ENCODE data around the gene ADNP.

The ADNP gene

GRCh38 chr20:50969912-50970311 lies 38.7 kb upstream of the ADNP start:
- H2AK5ac ChIP-seq (ENCODE audit: low read length) = no peak overlapping the region
- no peak overlapping the region for H3K23ac ChIP-seq (ENCODE audit: low read length)
- WGBS (ENCODE audit: extremely low coverage, insufficient coverage, low lambda C conversion rate) = no CpG with 5 or more reads among the region's 8 CpGs
- H3K27ac ChIP-seq (ENCODE audit: low read depth, low read length) = no peak overlapping the region
- no peak overlapping the region for H3K56ac ChIP-seq (ENCODE audit: low read length)
- no peaks in the 10 kb centered on the region for H3K27me3 ChIP-seq (ENCODE audit: insufficient read depth, low read length, poor library complexity)
- no peak overlapping the region for H4K5ac ChIP-seq (ENCODE audit: low read length)
- no peak overlapping the region for H3K4me3 ChIP-seq (ENCODE audit: low read length)
- no peaks in the 10 kb centered on the region for H3K4me1 ChIP-seq (ENCODE audit: control insufficient read depth, low read depth, low read length)
- H3K18ac ChIP-seq (ENCODE audit: low read length) = no peak overlapping the region
- no peak overlapping the region for H4K8ac ChIP-seq (ENCODE audit: low read depth, low read length)
- no peaks in the 10 kb centered on the region for H3K79me2 ChIP-seq (ENCODE audit: control insufficient read depth, insufficient read depth, low read length)
- no peak for DNase-seq
- no peak overlapping the region for H2BK5ac ChIP-seq (ENCODE audit: low read length)
- H3K36me3 ChIP-seq (ENCODE audit: control insufficient read depth, insufficient read depth, low read length) = no peaks in the 10 kb centered on the region
- no peak overlapping the region for H2BK15ac ChIP-seq (replicated peaks; ENCODE audit: low read depth)
- no peak overlapping the region for H3K9ac ChIP-seq (ENCODE audit: low read length)
- no peak overlapping the region for H3K4ac ChIP-seq (ENCODE audit: low read depth, low read length)
- no peak overlapping the region for H3K4me2 ChIP-seq (ENCODE audit: low read length)
- H3K79me1 ChIP-seq (ENCODE audit: low read length) = no peaks in the 10 kb centered on the region
- H2BK120ac ChIP-seq (ENCODE audit: low read depth, low read length) = no peak overlapping the region

- WGBS (ENCODE audit: extremely low coverage, insufficient coverage, low lambda C conversion rate) = no CpG with 5 or more reads among the region's 5 CpGs
- Histone ChIP-seq H3K79me2 (ENCODE audit: control insufficient read depth, insufficient read depth, low read length) (no peaks in the 10 kb centered on the region), H3K27ac (ENCODE audit: low read depth, low read length) (no peak overlapping the region), H3K23ac (ENCODE audit: low read length) (no peak overlapping the region), H3K79me1 (ENCODE audit: low read length) (no peaks in the 10 kb centered on the region), H3K27me3 (ENCODE audit: insufficient read depth, low read length, poor library complexity) (no peaks in the 10 kb centered on the region), H3K4me3 (ENCODE audit: low read length) (no peak overlapping the region), H2AK5ac (ENCODE audit: low read length) (no peak overlapping the region), H3K36me3 (ENCODE audit: control insufficient read depth, insufficient read depth, low read length) (no peaks in the 10 kb centered on the region), H3K9ac (ENCODE audit: low read length) (no peak overlapping the region), H3K4me1 (ENCODE audit: control insufficient read depth, low read depth, low read length) (no peaks in the 10 kb centered on the region), H3K4ac (ENCODE audit: low read depth, low read length) (no peak overlapping the region), H4K5ac (ENCODE audit: low read length) (no peak overlapping the region), H3K4me2 (ENCODE audit: low read length) (no peak overlapping the region), H2BK120ac (ENCODE audit: low read depth, low read length) (no peak overlapping the region), H2BK5ac (ENCODE audit: low read length) (no peak overlapping the region), H2BK15ac (replicated peaks; ENCODE audit: low read depth) (no peak overlapping the region), H3K56ac (ENCODE audit: low read length) (no peak overlapping the region), H3K18ac (ENCODE audit: low read length) (no peak overlapping the region), H4K8ac (ENCODE audit: low read depth, low read length) (no peak overlapping the region)
- no peak for DNase-seq
Observed at GRCh38 chr20:50969435-50969834, 38.2 kb upstream of the ADNP start.

GRCh38 chr20:50968289-50968688 lies 37.1 kb upstream of the ADNP start:
- H2BK15ac ChIP-seq (replicated peaks; ENCODE audit: low read depth) = no peak overlapping the region
- H3K79me1 ChIP-seq (ENCODE audit: low read length) = no peaks in the 10 kb centered on the region
- no peak overlapping the region for H3K23ac ChIP-seq (ENCODE audit: low read length)
- no peak for DNase-seq
- H3K4me3 ChIP-seq (ENCODE audit: low read length) = no peak overlapping the region
- H3K79me2 ChIP-seq (ENCODE audit: control insufficient read depth, insufficient read depth, low read length) = no peaks in the 10 kb centered on the region
- no peak overlapping the region for H3K18ac ChIP-seq (ENCODE audit: low read length)
- no peak overlapping the region for H3K27ac ChIP-seq (ENCODE audit: low read depth, low read length)
- no peak overlapping the region for H2BK120ac ChIP-seq (ENCODE audit: low read depth, low read length)
- H3K27me3 ChIP-seq (ENCODE audit: insufficient read depth, low read length, poor library complexity) = no peaks in the 10 kb centered on the region
- no peaks in the 10 kb centered on the region for H3K36me3 ChIP-seq (ENCODE audit: control insufficient read depth, insufficient read depth, low read length)
- H3K56ac ChIP-seq (ENCODE audit: low read length) = no peak overlapping the region
- no peak overlapping the region for H3K9ac ChIP-seq (ENCODE audit: low read length)
- no peak overlapping the region for H3K4me2 ChIP-seq (ENCODE audit: low read length)
- no CpG with 5 or more reads among the region's 9 CpGs for WGBS (ENCODE audit: extremely low coverage, insufficient coverage, low lambda C conversion rate)
- H4K5ac ChIP-seq (ENCODE audit: low read length) = no peak overlapping the region
- no peak overlapping the region for H3K4ac ChIP-seq (ENCODE audit: low read depth, low read length)
- H2BK5ac ChIP-seq (ENCODE audit: low read length) = no peak overlapping the region
- H4K8ac ChIP-seq (ENCODE audit: low read depth, low read length) = no peak overlapping the region
- no peak overlapping the region for H2AK5ac ChIP-seq (ENCODE audit: low read length)
- no peaks in the 10 kb centered on the region for H3K4me1 ChIP-seq (ENCODE audit: control insufficient read depth, low read depth, low read length)

DNA sequence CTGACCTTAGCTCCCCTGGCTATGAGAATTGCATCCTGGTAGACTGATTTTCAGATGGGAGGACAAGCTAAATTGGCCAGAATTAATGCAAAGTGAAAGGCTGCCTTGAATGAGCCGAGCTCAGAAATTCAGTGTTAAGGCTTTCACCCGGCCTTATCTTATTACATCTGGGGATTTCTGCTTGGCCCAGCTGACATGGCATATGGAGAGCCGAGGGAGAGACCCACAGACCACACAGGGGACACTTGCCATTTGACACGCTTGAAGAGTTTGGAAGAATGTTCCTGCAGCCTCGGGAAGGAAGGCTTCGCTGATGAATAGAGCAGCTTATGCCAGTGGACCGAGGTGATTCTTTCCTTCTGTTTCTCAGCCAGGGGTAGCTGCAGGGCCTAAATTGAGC lies 36.3 kb upstream of the ADNP start:
- no peaks in the 10 kb centered on the region for H3K4me1 ChIP-seq (ENCODE audit: control insufficient read depth, low read depth, low read length)
- no peak overlapping the region for H3K4ac ChIP-seq (ENCODE audit: low read depth, low read length)
- no peak overlapping the region for H2BK5ac ChIP-seq (ENCODE audit: low read length)
- WGBS (ENCODE audit: extremely low coverage, insufficient coverage, low lambda C conversion rate) = no CpG with 5 or more reads among the region's 7 CpGs
- no peak overlapping the region for H3K18ac ChIP-seq (ENCODE audit: low read length)
- H3K4me2 ChIP-seq (ENCODE audit: low read length) = no peak overlapping the region
- H4K8ac ChIP-seq (ENCODE audit: low read depth, low read length) = no peak overlapping the region
- H3K27me3 ChIP-seq (ENCODE audit: insufficient read depth, low read length, poor library complexity) = no peaks in the 10 kb centered on the region
- H3K23ac ChIP-seq (ENCODE audit: low read length) = no peak overlapping the region
- no peaks in the 10 kb centered on the region for H3K79me2 ChIP-seq (ENCODE audit: control insufficient read depth, insufficient read depth, low read length)
- no peak for DNase-seq
- no peak overlapping the region for H3K27ac ChIP-seq (ENCODE audit: low read depth, low read length)
- H3K56ac ChIP-seq (ENCODE audit: low read length) = no peak overlapping the region
- no peak overlapping the region for H3K4me3 ChIP-seq (ENCODE audit: low read length)
- no peak overlapping the region for H2BK120ac ChIP-seq (ENCODE audit: low read depth, low read length)
- no peaks in the 10 kb centered on the region for H3K36me3 ChIP-seq (ENCODE audit: control insufficient read depth, insufficient read depth, low read length)
- no peak overlapping the region for H2AK5ac ChIP-seq (ENCODE audit: low read length)
- H3K9ac ChIP-seq (ENCODE audit: low read length) = no peak overlapping the region
- no peak overlapping the region for H4K5ac ChIP-seq (ENCODE audit: low read length)
- H2BK15ac ChIP-seq (replicated peaks; ENCODE audit: low read depth) = no peak overlapping the region
- no peaks in the 10 kb centered on the region for H3K79me1 ChIP-seq (ENCODE audit: low read length)

- Histone ChIP-seq H3K9ac (ENCODE audit: low read length) (peak overlapping the region; percentile 75), H3K23ac (ENCODE audit: low read length) (no peak overlapping the region), H2BK5ac (ENCODE audit: low read length) (no peak overlapping the region), H3K36me3 (ENCODE audit: control insufficient read depth, insufficient read depth, low read length) (no peaks in the 10 kb centered on the region), H3K4me3 (ENCODE audit: low read length) (no peak overlapping the region), H3K79me2 (ENCODE audit: control insufficient read depth, insufficient read depth, low read length) (peaks cover 39% of the 10 kb centered on the region), H2AK5ac (ENCODE audit: low read length) (no peak overlapping the region), H4K5ac (ENCODE audit: low read length) (no peak overlapping the region), H3K27ac (ENCODE audit: low read depth, low read length) (no peak overlapping the region), H3K4ac (ENCODE audit: low read depth, low read length) (no peak overlapping the region), H3K4me2 (ENCODE audit: low read length) (peak overlapping the region; percentile 94), H4K8ac (ENCODE audit: low read depth, low read length) (no peak overlapping the region), H3K18ac (ENCODE audit: low read length) (no peak overlapping the region), H3K27me3 (ENCODE audit: insufficient read depth, low read length, poor library complexity) (no peaks in the 10 kb centered on the region), H2BK15ac (replicated peaks; ENCODE audit: low read depth) (no peak overlapping the region), H2BK120ac (ENCODE audit: low read depth, low read length) (no peak overlapping the region), H3K56ac (ENCODE audit: low read length) (peak overlapping the region; percentile 95), H3K79me1 (ENCODE audit: low read length) (peaks cover 18% of the 10 kb centered on the region), H3K4me1 (ENCODE audit: control insufficient read depth, low read depth, low read length) (peaks cover 5% of the 10 kb centered on the region)
- no CpG with 5 or more reads among the region's 25 CpGs for WGBS (ENCODE audit: extremely low coverage, insufficient coverage, low lambda C conversion rate)
- DNase-seq = no peak
Observed at GRCh38 chr20:50959543-50960126, 28.4 kb upstream of the ADNP start.

Data from mesendoderm (in vitro differentiated cells).